Breast epithelium (tissue), 3 donors: Measurements from ENCODE around the gene TUBGCP2.

Source experiments
- POLR2A ChIP-seq: fragments of 450-650 bp; IDR thresholded peaks from one replicate; pipeline ENCODE4 v1.6.1; 2016; ENCODE audit warnings: antibody characterized with exemption, mild to moderate bottlenecking, moderate library complexity
- POLR2AphosphoS5 ChIP-seq, 3 donors: sonication (generic); formaldehyde crosslinking; IDR thresholded peaks; one replicate each; pipeline ENCODE4 v1.6.1; 2017; ENCODE audit warnings: antibody characterized with exemption in 3 of 3
- TF ChIP-seq, protein P1 (sequence below), 3 donors: fragments of 450-650 bp; IDR thresholded peaks; one replicate each; pipeline ENCODE4 v1.5.1; 2016 to 2017; ENCODE audit warnings: antibody characterized with exemption in 3 of 3, mild to moderate bottlenecking in 3 of 3, moderate library complexity in 3 of 3

DNA sequence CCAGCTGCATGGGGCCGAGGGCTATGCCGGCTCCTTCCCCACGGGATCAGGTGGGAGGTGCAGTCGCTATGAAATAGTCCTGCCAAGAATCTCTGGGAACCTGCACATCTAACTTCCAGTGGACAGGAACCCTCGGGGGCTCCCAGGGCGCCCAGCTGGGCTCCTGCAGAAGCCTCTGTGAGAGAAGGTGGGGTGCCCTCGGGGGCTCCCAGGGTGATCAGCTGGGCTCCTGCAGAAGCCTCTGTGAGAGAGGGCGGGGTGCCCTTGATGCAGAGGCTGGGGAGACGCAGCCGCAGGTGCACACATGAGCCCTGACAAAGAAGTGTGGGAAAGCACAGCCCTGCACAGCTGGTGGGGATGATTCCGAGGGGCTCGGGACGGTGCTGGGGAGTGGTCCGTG is 65.1 kb downstream of the TUBGCP2 start:
- TF ChIP-seq, protein P1, sequence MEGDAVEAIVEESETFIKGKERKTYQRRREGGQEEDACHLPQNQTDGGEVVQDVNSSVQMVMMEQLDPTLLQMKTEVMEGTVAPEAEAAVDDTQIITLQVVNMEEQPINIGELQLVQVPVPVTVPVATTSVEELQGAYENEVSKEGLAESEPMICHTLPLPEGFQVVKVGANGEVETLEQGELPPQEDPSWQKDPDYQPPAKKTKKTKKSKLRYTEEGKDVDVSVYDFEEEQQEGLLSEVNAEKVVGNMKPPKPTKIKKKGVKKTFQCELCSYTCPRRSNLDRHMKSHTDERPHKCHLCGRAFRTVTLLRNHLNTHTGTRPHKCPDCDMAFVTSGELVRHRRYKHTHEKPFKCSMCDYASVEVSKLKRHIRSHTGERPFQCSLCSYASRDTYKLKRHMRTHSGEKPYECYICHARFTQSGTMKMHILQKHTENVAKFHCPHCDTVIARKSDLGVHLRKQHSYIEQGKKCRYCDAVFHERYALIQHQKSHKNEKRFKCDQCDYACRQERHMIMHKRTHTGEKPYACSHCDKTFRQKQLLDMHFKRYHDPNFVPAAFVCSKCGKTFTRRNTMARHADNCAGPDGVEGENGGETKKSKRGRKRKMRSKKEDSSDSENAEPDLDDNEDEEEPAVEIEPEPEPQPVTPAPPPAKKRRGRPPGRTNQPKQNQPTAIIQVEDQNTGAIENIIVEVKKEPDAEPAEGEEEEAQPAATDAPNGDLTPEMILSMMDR (IDR thresholded peaks at IDR 0.05), result no peak
- TF ChIP-seq POLR2AphosphoS5 (IDR thresholded peaks at IDR 0.05) (no peak), POLR2A (no peak)
